HL-60/S4 treated with phorbol 12-myristate 13-acetate at 8.2 ng/mL for 4 days and 3 days (cell line): Measurements from ENCODE around the gene CYB5R3.
"Not testable (repeated sequence)": the region's sequence is repeated elsewhere in the genome, so short reads cannot be mapped to it uniquely, and the experiment has no call there.

Source experiments
- in situ Hi-C: fragments of 300-500 bp; cut with MboI; formaldehyde crosslinking; loops from 2 replicates; pipeline ENCODE4 v1.15.0; 2022; ENCODE audit warnings: low sequenced_read_pairs

CYB5R3 gene

GRCh38 chr22:42679691-42680090 is 30.5 kb upstream of the CYB5R3 start:
- in situ Hi-C loops, result no loop called here

- in situ Hi-C loops, result no loop called here
Measured at GRCh38 chr22:42678894-42679293, 29.7 kb upstream of the CYB5R3 start.

- in situ Hi-C loops, result not testable (repeated sequence)
Measured at GRCh38 chr22:42677936-42678335, 28.7 kb upstream of the CYB5R3 start.

GRCh38 chr22:42676059-42676607 is 26.9 kb upstream of the CYB5R3 start:
- in situ Hi-C loops, result no loop called here

GRCh38 chr22:42673898-42674401 is 24.8 kb upstream of the CYB5R3 start:
- in situ Hi-C loops, result loop anchor here (25.0 kb wide), 1 partner anchor 388 kb away; no protein-coding TSS in a partner anchor

GRCh38 chr22:42673071-42673470 is 23.9 kb upstream of the CYB5R3 start:
- in situ Hi-C loops, result loop anchor here (25.0 kb wide), 1 partner anchor 389 kb away; no protein-coding TSS in a partner anchor

GRCh38 chr22:42670921-42671709 is 21.9 kb upstream of the CYB5R3 start:
- in situ Hi-C loops, result loop anchor here (25.0 kb wide), 1 partner anchor 391 kb away; no protein-coding TSS in a partner anchor

GRCh38 chr22:42670046-42670445 is 20.9 kb upstream of the CYB5R3 start:
- in situ Hi-C loops, result loop anchor here (25.0 kb wide), 1 partner anchor 392 kb away; no protein-coding TSS in a partner anchor

GRCh38 chr22:42666393-42666792 is 17.2 kb upstream of the CYB5R3 start:
- in situ Hi-C loops, result loop anchor here (25.0 kb wide), 1 partner anchor 396 kb away; no protein-coding TSS in a partner anchor

- in situ Hi-C loops, result loop anchor here (25.0 kb wide), 1 partner anchor 397 kb away; no protein-coding TSS in a partner anchor
Measured at GRCh38 chr22:42664976-42665831, 16.0 kb upstream of the CYB5R3 start.

GRCh38 chr22:42661985-42662831 is 13.0 kb upstream of the CYB5R3 start:
- in situ Hi-C loops, result loop anchor here (25.0 kb wide), 1 partner anchor 400 kb away; no protein-coding TSS in a partner anchor

GRCh38 chr22:42656578-42656977 is 7.4 kb upstream of the CYB5R3 start:
- in situ Hi-C loops, result loop anchor here (25.0 kb wide), 1 partner anchor 406 kb away; no protein-coding TSS in a partner anchor

GRCh38 chr22:42655693-42656092 is 6.5 kb upstream of the CYB5R3 start:
- in situ Hi-C loops, result loop anchor here (25.0 kb wide), 1 partner anchor 407 kb away; no protein-coding TSS in a partner anchor

GRCh38 chr22:42654436-42655073 is 5.4 kb upstream of the CYB5R3 start:
- in situ Hi-C loops, result loop anchor here (25.0 kb wide), 1 partner anchor 408 kb away; no protein-coding TSS in a partner anchor

- in situ Hi-C loops, result loop anchor here (25.0 kb wide), 1 partner anchor 408 kb away; no protein-coding TSS in a partner anchor
Measured at GRCh38 chr22:42653999-42654398, 4.8 kb upstream of the CYB5R3 start.

- in situ Hi-C loops, result loop anchor here (25.0 kb wide), 1 partner anchor 411 kb away; no protein-coding TSS in a partner anchor
Measured at GRCh38 chr22:42651134-42651533, 1.9 kb upstream of the CYB5R3 start.

GRCh38 chr22:42648368-42649245 is 585 bp downstream of the CYB5R3 start:
- in situ Hi-C loops, result no loop called here

- in situ Hi-C loops, result no loop called here
Measured at GRCh38 chr22:42648017-42648367, 1.2 kb downstream of the CYB5R3 start.
